Measurements from ENCODE around the gene AVPR2.

Gene AVPR2

GRCh38 chrX:153948002-153948466 lies 43.6 kb downstream of the AVPR2 start:
- TF ChIP-seq, protein P1, sequence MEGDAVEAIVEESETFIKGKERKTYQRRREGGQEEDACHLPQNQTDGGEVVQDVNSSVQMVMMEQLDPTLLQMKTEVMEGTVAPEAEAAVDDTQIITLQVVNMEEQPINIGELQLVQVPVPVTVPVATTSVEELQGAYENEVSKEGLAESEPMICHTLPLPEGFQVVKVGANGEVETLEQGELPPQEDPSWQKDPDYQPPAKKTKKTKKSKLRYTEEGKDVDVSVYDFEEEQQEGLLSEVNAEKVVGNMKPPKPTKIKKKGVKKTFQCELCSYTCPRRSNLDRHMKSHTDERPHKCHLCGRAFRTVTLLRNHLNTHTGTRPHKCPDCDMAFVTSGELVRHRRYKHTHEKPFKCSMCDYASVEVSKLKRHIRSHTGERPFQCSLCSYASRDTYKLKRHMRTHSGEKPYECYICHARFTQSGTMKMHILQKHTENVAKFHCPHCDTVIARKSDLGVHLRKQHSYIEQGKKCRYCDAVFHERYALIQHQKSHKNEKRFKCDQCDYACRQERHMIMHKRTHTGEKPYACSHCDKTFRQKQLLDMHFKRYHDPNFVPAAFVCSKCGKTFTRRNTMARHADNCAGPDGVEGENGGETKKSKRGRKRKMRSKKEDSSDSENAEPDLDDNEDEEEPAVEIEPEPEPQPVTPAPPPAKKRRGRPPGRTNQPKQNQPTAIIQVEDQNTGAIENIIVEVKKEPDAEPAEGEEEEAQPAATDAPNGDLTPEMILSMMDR (IDR thresholded peaks at IDR 0.05; ENCODE audit: low read depth, low read length, missing control alignments), result no peak
- DNase-seq (ENCODE audit: low read depth), result no peak
- H3K4me3 ChIP-seq (ENCODE audit: low read depth, low read length), result no peak overlapping the region
- in situ Hi-C loops (cut with HindIII; ENCODE audit: low sequenced_read_pairs), result no loop called here

DNA sequence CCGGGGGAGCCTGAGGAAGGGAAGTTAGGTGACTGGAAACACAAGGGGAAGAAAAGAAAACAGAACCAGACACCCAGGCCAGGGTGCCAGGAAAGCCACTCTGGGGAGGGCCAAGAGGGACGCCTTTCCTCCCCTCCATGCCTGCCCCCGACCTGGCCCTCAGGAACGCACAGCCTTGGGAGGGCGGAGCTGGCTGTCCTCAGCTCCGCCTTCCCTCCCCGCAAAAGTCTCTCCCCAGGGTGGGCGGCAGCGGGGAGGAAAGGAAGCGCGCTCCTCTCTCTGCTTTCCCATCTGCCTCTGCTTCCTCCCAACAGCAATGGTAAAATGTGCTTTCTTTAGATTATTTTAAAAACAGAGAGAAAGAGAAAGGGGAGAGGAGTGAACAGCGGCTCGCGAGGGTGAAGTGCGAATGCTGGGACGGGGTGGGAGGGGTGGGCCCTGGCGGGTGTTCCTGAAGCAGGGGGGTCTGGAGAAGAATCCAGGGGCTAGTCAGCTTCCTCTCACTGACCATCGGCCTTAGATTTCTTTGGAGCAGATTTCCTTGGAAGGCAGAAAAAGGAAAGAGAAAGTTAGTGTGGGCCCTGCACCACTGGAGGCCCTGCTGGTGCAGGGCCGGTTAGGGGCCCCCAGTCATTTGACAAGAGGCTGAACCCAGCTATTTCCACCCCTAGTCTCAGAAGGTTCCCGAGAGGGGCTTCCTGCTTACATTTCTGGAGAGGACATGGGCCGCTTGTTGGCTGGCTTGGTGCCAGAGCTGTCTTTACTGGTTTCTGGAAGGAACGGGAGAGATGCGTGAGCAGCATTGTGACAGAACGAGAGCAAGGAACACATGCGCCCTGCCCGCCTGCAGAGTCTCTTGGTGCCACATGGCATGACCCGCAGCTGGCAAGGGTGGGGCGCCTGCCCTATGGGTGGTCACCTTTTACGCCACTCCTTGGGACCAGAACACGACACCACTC lies 44.7 kb downstream of the AVPR2 start:
- TF ChIP-seq, protein P1 (IDR thresholded peaks at IDR 0.05; ENCODE audit: low read depth, low read length, missing control alignments), result no peak
- in situ Hi-C loops (cut with HindIII; ENCODE audit: low sequenced_read_pairs), result no loop called here
- DNase-seq (ENCODE audit: low read depth), result no peak
- no peak overlapping the region for H3K4me3 ChIP-seq (ENCODE audit: low read depth, low read length)

DNA sequence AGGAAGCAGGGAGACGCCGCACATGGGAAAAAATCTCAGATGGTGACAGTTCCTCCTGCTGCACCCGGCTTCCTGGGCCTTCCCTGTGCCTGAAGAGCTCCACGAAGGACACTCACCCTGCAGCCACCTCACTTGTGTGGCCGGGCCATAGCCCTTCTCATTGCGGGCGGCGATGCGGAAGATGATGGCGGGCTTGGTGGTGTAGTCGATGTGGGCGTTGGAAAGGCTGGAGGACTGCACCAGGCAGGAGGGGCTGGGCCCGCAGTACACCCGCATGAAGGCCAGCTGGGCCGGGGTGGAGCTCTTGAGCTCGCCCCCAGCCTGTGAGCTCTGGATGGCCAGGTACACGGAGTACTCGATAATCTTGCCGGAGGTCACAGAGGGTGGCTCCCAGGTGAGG lies 45.7 kb downstream of the AVPR2 start:
- TF ChIP-seq, protein P1 (IDR thresholded peaks at IDR 0.05; ENCODE audit: low read depth, low read length, missing control alignments), result no peak
- H3K4me3 ChIP-seq (ENCODE audit: low read depth, low read length), result no peak overlapping the region
- DNase-seq (ENCODE audit: low read depth), result no peak
- in situ Hi-C loops (cut with HindIII; ENCODE audit: low sequenced_read_pairs), result no loop called here

- TF ChIP-seq, protein P1 (IDR thresholded peaks at IDR 0.05; ENCODE audit: low read depth, low read length, missing control alignments), result no peak
- in situ Hi-C loops (cut with HindIII; ENCODE audit: low sequenced_read_pairs), result no loop called here
- DNase-seq (ENCODE audit: low read depth), result no peak
- H3K4me3 ChIP-seq (ENCODE audit: low read depth, low read length), result no peak overlapping the region
Measured at GRCh38 chrX:153951683-153952372, 47.4 kb downstream of the AVPR2 start.

GRCh38 chrX:153952373-153953026 lies 48.0 kb downstream of the AVPR2 start:
- no peak overlapping the region for H3K4me3 ChIP-seq (ENCODE audit: low read depth, low read length)
- in situ Hi-C loops (cut with HindIII; ENCODE audit: low sequenced_read_pairs), result no loop called here
- TF ChIP-seq, protein P1 (IDR thresholded peaks at IDR 0.05; ENCODE audit: low read depth, low read length, missing control alignments), result no peak
- DNase-seq (ENCODE audit: low read depth), result no peak

GRCh38 chrX:153953342-153953830 lies 48.9 kb downstream of the AVPR2 start:
- in situ Hi-C loops (cut with HindIII; ENCODE audit: low sequenced_read_pairs), result no loop called here
- H3K4me3 ChIP-seq (ENCODE audit: low read depth, low read length), result no peak overlapping the region
- DNase-seq (ENCODE audit: low read depth), result peak; percentile 27
- TF ChIP-seq, protein P1 (IDR thresholded peaks at IDR 0.05; ENCODE audit: low read depth, low read length, missing control alignments), result peak; percentile 95
